AG04450 (cell line): ENCODE measurements around the gene CD248. TPM values are rescaled to one million over a fixed set of nuclear protein-coding genes. Genes with fewer than 3 reads are reported as not detected.

Experiments
- CTCF ChIA-PET: fragments of 300-600, 350-600 bp; formaldehyde crosslinking; extraction: SDS; loops from one replicate; lab custom pipeline; 2022; ENCODE audit warnings: antibody characterized with exemption, inconsistent platforms; lab: Charles Lee
- POLR2A ChIA-PET: fragments of 350-600 bp; formaldehyde crosslinking; extraction: SDS; loops from one replicate; lab custom pipeline; 2021; ENCODE audit warnings: antibody characterized with exemption, inconsistent platforms; lab: Yijun Ruan, JAX
- DNase-seq: peaks from one replicate; pipeline ENCODE4 v3.0.0-alpha.2; 2011; ENCODE audit warnings: low read depth, low spot score
- H3K27ac ChIP-seq: one replicate; pipeline ENCODE4 v1.5.1; 2012; ENCODE audit warnings: low read depth, low read length, control low read depth
- H3K27me3 ChIP-seq: one replicate; pipeline ENCODE4 v1.6.0; 2012; ENCODE audit warnings: low read length; ENCODE audit not compliant: control insufficient read depth, insufficient read depth
- H3K4me3 ChIP-seq: 2 replicates; pipeline ENCODE4 v1.5.1; 2011; ENCODE audit warnings: mild to moderate bottlenecking, low read depth, low read length, control low read depth
- H3K9me3 ChIP-seq: 2 replicates; pipeline ENCODE4 v1.5.1; 2012; ENCODE audit warnings: low read length; ENCODE audit not compliant: control insufficient read depth, insufficient read depth
- polyA plus RNA-seq: library from polyadenylated mRNA; depleted of rRNA; stranded (reverse); fragments of >200 nt; gene quantifications from 2 replicates; pipeline ENCODE4 v1.2.3, GENCODE V29; 2011
- TF ChIP-seq, protein P1 (sequence below): IDR thresholded peaks from 2 replicates; pipeline ENCODE4 v1.5.1; 2011; ENCODE audit warnings: low read depth, low read length, control low read depth, inconsistent platforms

Gene CD248
- polyA plus RNA-seq, 1 experiment, result 105 TPM

DNA sequence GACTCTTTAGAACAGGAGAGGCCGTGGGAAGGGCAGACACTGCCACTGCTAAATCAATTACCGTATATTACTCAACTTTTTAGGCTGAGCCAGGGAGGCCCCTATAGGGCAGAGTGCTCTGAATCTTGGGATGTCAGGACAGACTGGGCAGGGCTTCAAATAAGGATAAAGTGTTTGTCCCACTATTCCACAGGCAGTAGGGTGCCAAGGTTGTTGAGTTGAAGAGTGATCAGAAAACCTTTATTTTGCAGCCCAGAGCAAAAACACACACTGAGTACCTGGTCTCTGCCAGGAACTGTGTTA is 32.2 kb upstream of the CD248 start:
- TF ChIP-seq, protein P1, sequence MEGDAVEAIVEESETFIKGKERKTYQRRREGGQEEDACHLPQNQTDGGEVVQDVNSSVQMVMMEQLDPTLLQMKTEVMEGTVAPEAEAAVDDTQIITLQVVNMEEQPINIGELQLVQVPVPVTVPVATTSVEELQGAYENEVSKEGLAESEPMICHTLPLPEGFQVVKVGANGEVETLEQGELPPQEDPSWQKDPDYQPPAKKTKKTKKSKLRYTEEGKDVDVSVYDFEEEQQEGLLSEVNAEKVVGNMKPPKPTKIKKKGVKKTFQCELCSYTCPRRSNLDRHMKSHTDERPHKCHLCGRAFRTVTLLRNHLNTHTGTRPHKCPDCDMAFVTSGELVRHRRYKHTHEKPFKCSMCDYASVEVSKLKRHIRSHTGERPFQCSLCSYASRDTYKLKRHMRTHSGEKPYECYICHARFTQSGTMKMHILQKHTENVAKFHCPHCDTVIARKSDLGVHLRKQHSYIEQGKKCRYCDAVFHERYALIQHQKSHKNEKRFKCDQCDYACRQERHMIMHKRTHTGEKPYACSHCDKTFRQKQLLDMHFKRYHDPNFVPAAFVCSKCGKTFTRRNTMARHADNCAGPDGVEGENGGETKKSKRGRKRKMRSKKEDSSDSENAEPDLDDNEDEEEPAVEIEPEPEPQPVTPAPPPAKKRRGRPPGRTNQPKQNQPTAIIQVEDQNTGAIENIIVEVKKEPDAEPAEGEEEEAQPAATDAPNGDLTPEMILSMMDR, result no peak
- Histone ChIP-seq H3K4me3 (no peak overlapping the region), H3K27ac (no peak overlapping the region), H3K27me3 (no peaks in the 10 kb centered on the region), H3K9me3 (peaks cover 3% of the 10 kb centered on the region; the same call in 1 of the 2 replicates)
- POLR2A ChIA-PET, result interaction anchor here (0.7 kb wide), 1 partner anchor 1572 kb away, joined by 3 read pairs; no protein-coding TSS in a partner anchor
- CTCF ChIA-PET, result interaction anchor here (1.1 kb wide), 1 partner anchor 37 kb away, joined by 14 read pairs; no protein-coding TSS in a partner anchor
- DNase-seq, result no peak

DNA sequence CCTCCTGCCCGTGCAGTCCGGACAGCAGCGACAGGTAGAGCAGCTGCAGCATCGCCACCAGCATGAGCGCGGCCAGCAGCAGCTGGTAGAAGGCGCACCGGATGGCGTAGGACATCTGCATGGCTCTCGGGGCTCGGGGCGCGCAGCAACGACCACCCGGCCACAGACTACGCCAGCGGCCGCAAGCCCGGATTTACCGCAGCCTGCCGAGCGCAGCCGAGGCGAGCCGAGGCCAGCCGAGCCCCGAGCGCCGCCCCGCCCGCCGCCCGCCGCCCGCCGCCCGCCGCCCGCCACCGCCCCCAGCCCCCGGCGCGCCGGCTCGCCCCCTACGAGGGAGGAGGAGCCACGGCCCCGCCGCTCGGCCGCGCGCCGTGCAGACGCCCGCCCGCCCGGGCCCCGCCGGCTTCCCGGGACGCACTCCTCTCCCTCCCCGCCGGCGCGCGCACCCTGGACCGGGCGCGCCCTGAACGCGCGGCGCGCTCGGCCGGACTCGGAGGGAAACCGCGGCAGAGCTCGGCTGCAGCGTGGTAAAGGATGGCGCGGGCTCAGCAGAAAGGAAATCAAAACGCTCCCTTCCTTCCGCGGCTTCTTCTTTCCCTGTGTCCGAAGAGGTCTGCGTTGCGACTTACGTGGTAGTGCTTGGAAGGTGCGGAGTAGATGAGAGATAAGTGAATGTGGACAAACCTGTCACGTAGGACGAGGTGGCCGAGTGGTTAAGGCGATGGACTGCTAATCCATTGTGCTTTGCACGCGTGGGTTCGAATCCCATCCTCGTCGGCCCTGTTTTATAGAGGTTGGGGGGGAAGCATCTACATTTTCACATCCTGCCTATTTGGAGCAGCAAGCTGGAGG is 30.8 kb upstream of the CD248 start, which contains the start of gene B4GAT1:
Gene B4GAT1 (minus strand): TSS at position 205 of the 852 bp plus-strand sequence. CDS start 84 bp downstream, at position 121.
- H3K9me3 ChIP-seq, result peaks cover 3% of the 10 kb centered on the region; the same call in 1 of the 2 replicates
- peak; percentile 83 for DNase-seq
- H3K27me3 ChIP-seq, result no peaks in the 10 kb centered on the region
- POLR2A ChIA-PET, result interaction anchor here (0.5 to 2.0 kb wide), 11 partner anchors 9 to 501 kb away, joined by 3 to 10 read pairs (median 3); partner anchors contain the start of genes CD248, RIN1 and YIF1A
- peak within 1 kb of the TSS; percentile 68 for H3K27ac ChIP-seq
- H3K4me3 ChIP-seq, result peak within 1 kb of the TSS; percentile 94
- TF ChIP-seq, protein P1, result no peak
- CTCF ChIA-PET, result interaction anchor here (1.1 kb wide), 2 partner anchors 36 to 39 kb away, joined by 5 to 14 read pairs; no protein-coding TSS in a partner anchor

DNA sequence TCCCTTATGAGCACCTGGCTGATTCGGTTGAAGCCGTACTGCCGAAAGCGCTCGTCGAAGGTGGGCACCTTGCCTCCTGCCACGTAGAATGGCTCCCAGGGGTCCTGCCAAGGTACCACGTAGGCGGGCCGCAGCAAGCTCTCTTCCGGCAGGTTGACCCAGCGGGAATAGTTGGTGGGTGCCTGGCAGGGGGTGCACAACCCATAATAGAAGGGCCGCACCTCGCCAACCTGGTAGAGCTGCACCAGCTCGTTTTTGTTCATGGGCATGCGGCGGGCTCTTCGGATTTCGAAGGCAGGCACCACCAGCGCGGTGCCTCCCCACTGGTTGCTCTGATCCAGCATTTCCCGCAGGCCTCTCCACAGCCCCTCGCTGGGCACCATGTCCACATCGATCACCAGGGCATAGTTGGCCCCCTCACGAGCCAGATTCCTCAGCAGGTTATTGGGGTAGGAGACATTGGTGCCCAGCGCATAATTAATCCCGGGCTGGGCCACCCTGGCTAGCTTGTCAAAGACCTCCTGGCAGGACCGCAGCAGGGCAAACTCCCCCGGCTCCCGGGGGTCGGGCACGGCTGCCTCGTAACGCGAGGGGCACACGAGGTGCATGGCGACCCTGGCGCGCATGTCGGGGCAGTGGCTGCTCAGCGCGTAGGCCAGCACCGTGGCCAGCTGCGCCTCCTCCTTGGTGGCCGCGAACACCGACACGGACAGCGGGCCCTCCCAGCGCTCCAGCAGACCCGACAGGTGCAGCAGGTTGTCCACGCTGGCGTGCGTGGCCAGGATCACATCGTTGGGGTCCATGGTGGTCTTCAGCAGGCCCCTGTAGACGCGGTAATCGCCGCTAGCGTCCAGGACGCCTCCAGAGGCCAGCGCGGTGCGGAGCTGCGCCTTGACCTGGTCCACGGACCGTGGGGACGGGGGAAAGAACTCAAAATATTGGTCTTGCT is 29.9 kb upstream of the CD248 start:
- POLR2A ChIA-PET, result interaction anchor here (1.2 to 2.0 kb wide), 3 partner anchors 10 to 34 kb away, joined by 3 to 10 read pairs (median 5); partner anchors contain the start of genes CD248 and RIN1
- TF ChIP-seq, protein P1, result no peak
- CTCF ChIA-PET, result interaction anchor here (0.5 to 1.9 kb wide), 2 partner anchors 62 to 65 kb away, joined by 3 to 5 read pairs; no protein-coding TSS in a partner anchor
- no peak for DNase-seq
- H3K4me3 ChIP-seq, result peak overlapping the region; percentile 94
- H3K9me3 ChIP-seq, result peaks cover 3% of the 10 kb centered on the region; the same call in 1 of the 2 replicates
- H3K27me3 ChIP-seq, result no peaks in the 10 kb centered on the region
- H3K27ac ChIP-seq, result peak overlapping the region; percentile 65

DNA sequence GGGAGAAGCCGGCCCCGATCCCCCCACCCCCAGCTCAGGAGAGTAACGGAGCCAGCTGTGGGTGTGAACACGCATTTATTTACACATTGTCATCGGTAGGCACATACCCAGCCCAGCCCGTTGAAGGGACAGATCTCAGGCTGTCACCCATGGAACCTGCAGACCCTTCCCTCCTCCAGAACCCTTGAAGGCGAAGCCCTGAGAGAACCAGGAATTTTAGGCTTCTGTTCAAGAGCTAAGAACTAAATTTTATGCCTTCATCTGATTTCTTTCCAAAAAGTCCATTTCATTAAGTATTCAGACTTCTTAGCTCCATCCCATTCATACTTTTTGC is 28.4 kb upstream of the CD248 start:
- TF ChIP-seq, protein P1, result no peak
- no peak for DNase-seq
- H3K27ac ChIP-seq, result no peak overlapping the region
- H3K9me3 ChIP-seq, result peaks cover 3% of the 10 kb centered on the region; the same call in 1 of the 2 replicates
- H3K4me3 ChIP-seq, result peak overlapping the region; percentile 99
- ChIA-PET CTCF (interaction anchor here (0.8 to 2.1 kb wide), 9 partner anchors 9 to 93 kb away, joined by 3 to 12 read pairs (median 4); partner anchors contain the start of genes MRPL11 and RIN1), POLR2A (interaction anchor here (0.6 to 2.1 kb wide), 4 partner anchors 9 to 176 kb away, joined by 3 to 13 read pairs (median 4); partner anchors contain the start of genes CD248 and RIN1)
- no peaks in the 10 kb centered on the region for H3K27me3 ChIP-seq
